Measurements from ENCODE around the gene KCNG2. TPM values are rescaled to one million over a fixed set of nuclear protein-coding genes. Genes with fewer than 3 reads are reported as not detected.

KCNG2 gene
- total and polyA plus RNA-seq, 2 of the 4 experiments (the other 2 are of a cell fraction) = not detected

DNA sequence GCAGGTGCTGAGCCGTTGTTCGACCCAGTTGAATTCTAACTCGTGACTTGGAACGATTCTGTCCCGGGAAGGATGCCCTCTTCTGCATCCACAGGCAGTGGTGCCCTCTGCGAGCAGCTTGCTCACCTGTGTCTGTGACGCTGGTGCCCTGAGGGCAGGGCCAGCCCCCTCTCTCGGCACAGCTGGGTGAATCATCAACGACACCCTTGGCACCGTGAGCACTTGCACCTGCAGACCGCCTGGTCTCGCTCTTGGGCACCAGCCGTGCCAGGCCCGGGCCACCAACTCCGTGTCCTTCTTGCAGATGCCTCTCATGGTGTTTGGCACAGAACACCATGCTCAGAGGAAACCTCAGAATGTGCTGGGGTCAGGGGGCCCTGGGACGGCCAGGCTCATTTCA lies 78.8 kb downstream of the KCNG2 start:
- in situ Hi-C loops (cut with MboI; ENCODE audit: low sequenced_read_pairs) (no loop called here), dilution Hi-C loops (cut with HindIII; ENCODE audit: low sequenced_read_pairs, unreplicated experiment) (no loop called here), intact Hi-C loops (cut with micrococcal nuclease) (no loop called here)
- Histone ChIP-seq H3K4ac (ENCODE audit: low read depth, low read length) (no peak overlapping the region), H3K23ac (ENCODE audit: low read depth, low read length) (no peak overlapping the region), H3K79me1 (ENCODE audit: low read depth in 1 of 2, low read length in 2 of 2) (no peaks in the 10 kb centered on the region), H3K4me1 (ENCODE audit: control insufficient read depth, insufficient read depth, low read length) (no peaks in the 10 kb centered on the region), H2BK15ac (ENCODE audit: low read depth, low read length) (no peak overlapping the region), H3K27ac (ENCODE audit: insufficient read depth, low read length) (no peak overlapping the region), H2BK20ac (ENCODE audit: low read depth, low read length) (no peak overlapping the region), H2AK9ac (replicated peaks; ENCODE audit: low read depth, low read length, poor library complexity) (no peak overlapping the region), H2BK5ac (ENCODE audit: low read depth, low read length, poor library complexity, severe bottlenecking) (no peak overlapping the region), H4K91ac (ENCODE audit: insufficient read depth, low read depth, low read length) (no peak overlapping the region), H2BK120ac (ENCODE audit: low read depth, low read length) (no peak overlapping the region), H4K5ac (ENCODE audit: low read depth, low read length) (no peak overlapping the region), H3K9me3 (ENCODE audit: control insufficient read depth, insufficient read depth, low read length) (peaks cover 5% of the 10 kb centered on the region; the same call in 1 of the 2 replicates), H3K56ac (ENCODE audit: extremely low read depth, insufficient read depth, low read length) (no peak overlapping the region), H3K4me3 (ENCODE audit: insufficient read depth, low read depth, low read length) (no peak overlapping the region), H3K18ac (ENCODE audit: low read depth, low read length) (no peak overlapping the region), H2AFZ (replicated peaks; ENCODE audit: low read length, poor library complexity) (no peak overlapping the region), H3K4me2 (ENCODE audit: low read depth, low read length) (no peak overlapping the region), H4K8ac (ENCODE audit: low read depth in 2 of 2, low read length in 2 of 2) (no peak overlapping the region), H3K9me1 (ENCODE audit: insufficient read depth, low read length) (no peaks in the 10 kb centered on the region), H4K20me1 (ENCODE audit: insufficient read depth, low read length) (no peaks in the 10 kb centered on the region), H3K9ac (ENCODE audit: low read depth, low read length) (no peak overlapping the region), H3K27me3 (ENCODE audit: control insufficient read depth, insufficient read depth, low read length) (no peaks in the 10 kb centered on the region; the same call in none of the 2 replicates), H3K36me3 (ENCODE audit: control insufficient read depth, insufficient read depth, low read length) (no peaks in the 10 kb centered on the region; the same call in 1 of the 2 replicates), H3K14ac (replicated peaks; ENCODE audit: low read depth, low read length) (no peak overlapping the region), H2AK5ac (ENCODE audit: low read depth, low read length) (no peak overlapping the region)
- 51% methylated on average over 4 of the region's 16 CpGs; no CpG with 5 or more reads in 1 of the 2 experiments for WGBS, 2 experiments (ENCODE audit: extremely low coverage in 2 of 2, insufficient read length in 1 of 2)
- DNase-seq (no peak), ATAC-seq (ENCODE audit: low read depth) (no peak)
- TF ChIP-seq BHLHE40 (IDR thresholded peaks at IDR 0.05; ENCODE audit: low read depth, low read length) (no peak), SMC3 (IDR thresholded peaks at IDR 0.05; ENCODE audit: low read depth, low read length) (no peak), MAZ (IDR thresholded peaks at IDR 0.05; ENCODE audit: borderline replicate concordance, low read depth, low read length) (no peak), CEBPB (IDR thresholded peaks at IDR 0.05; ENCODE audit: low read depth, low read length) (no peak), POLR2A (IDR thresholded peaks at IDR 0.05; ENCODE audit: low read depth, low read length) (no peak), RCOR1 (IDR thresholded peaks at IDR 0.05; ENCODE audit: insufficient replicate concordance, low read length) (no peak), MAFK (IDR thresholded peaks at IDR 0.05; ENCODE audit: low read depth, low read length) (no peak), MXI1 (IDR thresholded peaks at IDR 0.05; ENCODE audit: borderline replicate concordance, low read depth, low read length) (no peak), NFE2L2 (IDR thresholded peaks at IDR 0.05; ENCODE audit: low read depth, low read length) (no peak)
- TF ChIP-seq, protein P1, sequence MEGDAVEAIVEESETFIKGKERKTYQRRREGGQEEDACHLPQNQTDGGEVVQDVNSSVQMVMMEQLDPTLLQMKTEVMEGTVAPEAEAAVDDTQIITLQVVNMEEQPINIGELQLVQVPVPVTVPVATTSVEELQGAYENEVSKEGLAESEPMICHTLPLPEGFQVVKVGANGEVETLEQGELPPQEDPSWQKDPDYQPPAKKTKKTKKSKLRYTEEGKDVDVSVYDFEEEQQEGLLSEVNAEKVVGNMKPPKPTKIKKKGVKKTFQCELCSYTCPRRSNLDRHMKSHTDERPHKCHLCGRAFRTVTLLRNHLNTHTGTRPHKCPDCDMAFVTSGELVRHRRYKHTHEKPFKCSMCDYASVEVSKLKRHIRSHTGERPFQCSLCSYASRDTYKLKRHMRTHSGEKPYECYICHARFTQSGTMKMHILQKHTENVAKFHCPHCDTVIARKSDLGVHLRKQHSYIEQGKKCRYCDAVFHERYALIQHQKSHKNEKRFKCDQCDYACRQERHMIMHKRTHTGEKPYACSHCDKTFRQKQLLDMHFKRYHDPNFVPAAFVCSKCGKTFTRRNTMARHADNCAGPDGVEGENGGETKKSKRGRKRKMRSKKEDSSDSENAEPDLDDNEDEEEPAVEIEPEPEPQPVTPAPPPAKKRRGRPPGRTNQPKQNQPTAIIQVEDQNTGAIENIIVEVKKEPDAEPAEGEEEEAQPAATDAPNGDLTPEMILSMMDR (conservative IDR thresholded peaks at IDR 0.05; ENCODE audit: low read depth, low read length) = no peak
- POLR2A ChIA-PET (ENCODE audit: unreplicated experiment) = no interaction called here
- CTCF ChIA-PET = interaction anchor here (0.6 kb wide), 1 partner anchor 18 kb away, joined by 3 read pairs; no protein-coding TSS in a partner anchor
- BruUV-seq (replicated peaks) = no TSS peak

Data from IMR-90 (cell line).